Measurements from ENCODE around the gene CCDC127.

DNA sequence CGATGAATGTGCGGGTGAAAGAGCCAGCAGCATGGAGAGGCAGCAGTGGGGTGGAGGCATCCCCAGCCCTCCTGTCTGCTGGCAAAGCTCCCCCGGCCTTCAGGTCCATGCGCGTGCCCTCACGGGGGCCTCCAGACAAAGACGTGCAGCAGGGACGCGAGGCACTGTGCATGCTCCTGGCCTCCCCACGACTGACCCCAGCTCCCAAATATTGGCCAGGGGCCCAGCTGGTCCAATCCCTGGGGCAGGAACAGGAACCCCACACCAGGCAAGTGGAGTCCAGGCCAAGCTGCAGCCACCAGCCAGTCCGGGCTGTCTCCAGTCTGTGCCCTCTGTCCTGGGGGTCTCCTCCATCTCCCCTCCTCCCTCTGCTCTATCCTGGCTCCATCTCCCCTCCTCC, 60.2 kb downstream of the CCDC127 start:
- no peak for TF ChIP-seq POLR2A (IDR thresholded peaks at IDR 0.05)
- TF ChIP-seq, protein P1, sequence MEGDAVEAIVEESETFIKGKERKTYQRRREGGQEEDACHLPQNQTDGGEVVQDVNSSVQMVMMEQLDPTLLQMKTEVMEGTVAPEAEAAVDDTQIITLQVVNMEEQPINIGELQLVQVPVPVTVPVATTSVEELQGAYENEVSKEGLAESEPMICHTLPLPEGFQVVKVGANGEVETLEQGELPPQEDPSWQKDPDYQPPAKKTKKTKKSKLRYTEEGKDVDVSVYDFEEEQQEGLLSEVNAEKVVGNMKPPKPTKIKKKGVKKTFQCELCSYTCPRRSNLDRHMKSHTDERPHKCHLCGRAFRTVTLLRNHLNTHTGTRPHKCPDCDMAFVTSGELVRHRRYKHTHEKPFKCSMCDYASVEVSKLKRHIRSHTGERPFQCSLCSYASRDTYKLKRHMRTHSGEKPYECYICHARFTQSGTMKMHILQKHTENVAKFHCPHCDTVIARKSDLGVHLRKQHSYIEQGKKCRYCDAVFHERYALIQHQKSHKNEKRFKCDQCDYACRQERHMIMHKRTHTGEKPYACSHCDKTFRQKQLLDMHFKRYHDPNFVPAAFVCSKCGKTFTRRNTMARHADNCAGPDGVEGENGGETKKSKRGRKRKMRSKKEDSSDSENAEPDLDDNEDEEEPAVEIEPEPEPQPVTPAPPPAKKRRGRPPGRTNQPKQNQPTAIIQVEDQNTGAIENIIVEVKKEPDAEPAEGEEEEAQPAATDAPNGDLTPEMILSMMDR (IDR thresholded peaks at IDR 0.05) = no peak
